ENCODE measurements around the gene PCDH18. TPM values are rescaled to one million over a fixed set of nuclear protein-coding genes. Genes with fewer than 3 reads are reported as not detected.
"Not testable (repeated sequence)": the region's sequence is repeated elsewhere in the genome, so short reads cannot be mapped to it uniquely, and the experiment has no call there.

The PCDH18 gene, protein sequence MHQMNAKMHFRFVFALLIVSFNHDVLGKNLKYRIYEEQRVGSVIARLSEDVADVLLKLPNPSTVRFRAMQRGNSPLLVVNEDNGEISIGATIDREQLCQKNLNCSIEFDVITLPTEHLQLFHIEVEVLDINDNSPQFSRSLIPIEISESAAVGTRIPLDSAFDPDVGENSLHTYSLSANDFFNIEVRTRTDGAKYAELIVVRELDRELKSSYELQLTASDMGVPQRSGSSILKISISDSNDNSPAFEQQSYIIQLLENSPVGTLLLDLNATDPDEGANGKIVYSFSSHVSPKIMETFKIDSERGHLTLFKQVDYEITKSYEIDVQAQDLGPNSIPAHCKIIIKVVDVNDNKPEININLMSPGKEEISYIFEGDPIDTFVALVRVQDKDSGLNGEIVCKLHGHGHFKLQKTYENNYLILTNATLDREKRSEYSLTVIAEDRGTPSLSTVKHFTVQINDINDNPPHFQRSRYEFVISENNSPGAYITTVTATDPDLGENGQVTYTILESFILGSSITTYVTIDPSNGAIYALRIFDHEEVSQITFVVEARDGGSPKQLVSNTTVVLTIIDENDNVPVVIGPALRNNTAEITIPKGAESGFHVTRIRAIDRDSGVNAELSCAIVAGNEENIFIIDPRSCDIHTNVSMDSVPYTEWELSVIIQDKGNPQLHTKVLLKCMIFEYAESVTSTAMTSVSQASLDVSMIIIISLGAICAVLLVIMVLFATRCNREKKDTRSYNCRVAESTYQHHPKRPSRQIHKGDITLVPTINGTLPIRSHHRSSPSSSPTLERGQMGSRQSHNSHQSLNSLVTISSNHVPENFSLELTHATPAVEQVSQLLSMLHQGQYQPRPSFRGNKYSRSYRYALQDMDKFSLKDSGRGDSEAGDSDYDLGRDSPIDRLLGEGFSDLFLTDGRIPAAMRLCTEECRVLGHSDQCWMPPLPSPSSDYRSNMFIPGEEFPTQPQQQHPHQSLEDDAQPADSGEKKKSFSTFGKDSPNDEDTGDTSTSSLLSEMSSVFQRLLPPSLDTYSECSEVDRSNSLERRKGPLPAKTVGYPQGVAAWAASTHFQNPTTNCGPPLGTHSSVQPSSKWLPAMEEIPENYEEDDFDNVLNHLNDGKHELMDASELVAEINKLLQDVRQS
- 0.07 and 0.21 TPM in 2 replicates for total RNA-seq

DNA sequence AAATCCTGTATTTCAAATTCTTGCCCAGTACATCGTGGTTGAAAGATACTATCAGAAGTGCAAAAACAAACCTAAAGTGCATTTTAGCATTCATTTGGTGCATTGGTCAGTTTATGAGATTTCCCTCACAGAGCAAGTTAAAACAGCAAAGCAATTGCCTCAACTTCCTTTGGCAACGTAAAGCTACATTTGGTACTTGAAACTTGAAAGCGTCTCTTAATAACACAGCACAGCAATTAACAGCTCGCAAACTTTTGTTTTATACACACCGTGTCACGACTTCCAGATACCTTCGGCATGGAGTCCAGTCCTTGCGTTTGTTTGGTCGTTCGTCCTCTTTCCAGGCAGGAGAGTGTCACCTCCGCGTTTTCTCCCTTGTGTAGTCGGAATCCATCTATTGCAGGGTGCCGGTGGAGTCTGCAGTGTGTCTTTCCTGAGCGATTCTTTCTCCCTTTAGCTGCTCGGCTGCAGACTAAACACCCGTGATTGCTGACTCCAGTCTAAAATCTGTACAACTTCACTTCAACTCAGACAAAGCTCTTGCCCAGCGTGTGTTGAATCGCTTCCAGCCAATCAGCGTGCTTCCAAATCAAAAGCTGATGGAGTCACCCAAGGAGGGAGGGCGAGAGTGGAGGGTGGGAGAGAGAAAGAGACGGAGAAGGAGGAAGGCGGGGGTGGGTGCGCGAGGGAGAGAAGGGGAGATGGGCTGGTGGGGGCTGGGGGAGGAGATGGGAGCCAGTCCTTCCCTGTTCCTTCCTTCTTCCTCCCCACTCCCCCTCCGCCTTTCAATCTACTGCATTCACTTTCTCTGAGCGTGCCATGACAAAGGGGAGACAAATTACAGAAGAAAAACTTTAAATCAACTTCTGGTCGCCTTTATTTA, at the start of gene PCDH18:
Gene PCDH18, minus strand, starts transcription at position 509 of the 883 bp plus-strand sequence. Its CDS starts 406 bp downstream, at position 103.
- DNase-seq (ENCODE audit: low read depth, low spot score): no peak

DNA sequence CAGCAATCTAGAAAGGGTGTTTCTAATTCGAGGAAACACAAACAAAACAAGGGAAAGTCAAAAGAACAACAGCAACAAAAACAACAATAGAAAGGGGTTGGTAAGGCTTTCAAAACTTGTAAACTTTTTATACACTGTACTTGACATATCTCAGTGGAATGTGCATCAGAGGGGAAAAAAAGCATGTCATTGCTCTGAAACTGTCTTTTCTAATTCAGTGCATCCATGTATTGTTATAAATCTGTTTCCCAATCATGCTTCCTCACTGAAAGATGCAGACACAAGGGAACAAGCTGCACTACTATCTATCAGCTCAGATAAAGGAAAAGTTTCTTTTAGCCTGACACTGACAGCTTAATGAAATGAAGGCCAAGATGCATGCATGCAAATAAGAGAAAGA, 44.2 kb upstream of the PCDH18 start:
- DNase-seq (ENCODE audit: low read depth, low spot score): no peak

DNA sequence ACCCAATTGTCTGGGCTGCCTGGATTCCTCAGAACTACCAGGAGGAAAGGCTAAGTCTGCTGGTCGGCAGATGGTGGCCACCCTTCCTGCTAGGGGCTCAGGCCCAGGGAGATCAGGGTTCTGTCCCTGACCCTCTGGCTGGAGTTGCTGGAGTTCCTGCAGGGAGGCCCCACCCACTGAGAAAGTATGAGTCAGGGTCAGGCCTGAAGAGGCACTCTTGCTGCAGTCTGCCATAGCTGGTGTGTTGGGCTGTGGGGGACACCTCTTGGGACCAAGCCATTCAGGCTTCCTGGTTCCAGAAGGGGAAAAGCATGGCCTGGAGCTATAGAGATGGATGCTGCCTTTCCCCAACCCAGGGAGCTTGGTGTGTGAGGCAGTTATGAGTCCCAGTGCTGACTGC, 40.4 kb upstream of the PCDH18 start:
- no peak for DNase-seq (ENCODE audit: low read depth, low spot score)

DNA sequence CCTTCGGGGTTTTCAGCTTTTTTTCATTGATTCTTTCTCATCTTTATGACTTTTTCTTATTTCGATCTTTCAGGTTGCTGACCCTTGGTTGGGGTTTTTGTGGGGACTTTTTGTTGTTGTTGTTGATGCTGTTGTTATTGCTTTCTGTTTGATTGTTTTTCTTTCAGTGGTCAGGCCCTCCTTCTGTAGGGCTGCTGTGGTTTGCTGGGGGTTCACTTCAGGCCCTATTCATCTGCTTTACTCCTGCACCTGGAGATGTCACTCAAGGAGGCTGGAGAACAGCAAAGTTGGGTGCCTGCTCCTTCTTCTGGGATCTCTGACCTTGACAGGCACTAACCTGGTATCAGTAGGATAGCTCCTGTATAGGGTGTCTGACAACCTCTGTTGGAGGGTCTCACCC, 39.9 kb upstream of the PCDH18 start:
- DNase-seq (ENCODE audit: low read depth, low spot score): no peak

DNA sequence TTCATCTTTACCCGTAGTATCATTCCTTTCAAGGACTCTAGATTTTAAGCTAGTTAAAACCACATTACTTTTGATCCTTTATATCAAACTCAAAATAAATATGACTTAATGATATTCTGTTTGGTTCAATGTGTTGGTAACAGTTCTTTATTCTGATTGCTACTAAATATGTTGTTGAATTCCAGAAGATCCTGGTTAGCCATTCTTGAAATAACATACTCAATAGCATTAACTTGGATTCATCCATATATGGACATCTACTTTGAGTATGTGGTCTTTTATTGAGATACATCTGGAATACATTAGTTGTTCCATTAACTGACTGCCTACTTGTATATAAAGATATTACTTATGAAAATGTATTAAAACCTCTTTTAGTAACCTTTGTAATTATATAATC, 27.5 kb upstream of the PCDH18 start:
- no peak for DNase-seq (ENCODE audit: low read depth, low spot score)

DNA sequence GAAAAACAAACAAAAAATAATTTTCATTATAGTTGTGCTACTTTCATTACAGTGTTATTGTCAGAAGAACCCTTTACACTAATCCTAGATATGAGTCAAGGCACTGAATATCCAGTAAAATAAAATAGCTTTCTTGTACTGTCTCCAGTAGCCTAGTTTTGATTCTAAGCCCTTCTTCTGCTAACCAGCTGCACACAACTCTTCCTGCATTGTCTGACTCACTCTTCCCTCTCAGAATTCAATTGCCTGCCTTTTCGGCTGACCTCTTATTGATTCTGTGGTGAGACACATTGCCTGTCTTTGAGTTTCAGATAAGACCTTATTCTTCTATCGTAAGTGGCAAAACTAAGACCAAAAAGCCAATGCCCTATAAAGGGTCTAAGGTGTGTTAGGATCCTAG, 26.7 kb upstream of the PCDH18 start:
- no peak for DNase-seq (ENCODE audit: low read depth, low spot score)

DNA sequence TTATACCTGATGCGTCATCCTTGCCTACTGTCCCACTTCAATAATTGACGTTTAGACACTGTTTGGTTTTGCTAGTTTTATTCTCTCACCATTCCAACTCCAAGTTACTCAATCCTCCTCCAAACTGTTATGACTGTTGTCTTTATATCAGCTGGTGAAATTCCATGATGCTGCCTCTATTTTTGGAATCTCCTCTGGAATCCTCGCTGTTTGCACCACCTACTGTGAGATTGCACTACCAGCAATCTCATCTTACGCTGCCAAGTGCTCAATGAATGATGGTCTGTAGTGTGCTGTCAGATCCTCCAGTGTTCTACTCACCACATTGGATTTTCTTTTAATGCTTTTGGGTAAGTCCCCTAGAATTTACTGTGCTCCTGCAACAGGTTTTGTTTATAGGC, 13.2 kb upstream of the PCDH18 start:
- no peak for DNase-seq (ENCODE audit: low read depth, low spot score)

DNA sequence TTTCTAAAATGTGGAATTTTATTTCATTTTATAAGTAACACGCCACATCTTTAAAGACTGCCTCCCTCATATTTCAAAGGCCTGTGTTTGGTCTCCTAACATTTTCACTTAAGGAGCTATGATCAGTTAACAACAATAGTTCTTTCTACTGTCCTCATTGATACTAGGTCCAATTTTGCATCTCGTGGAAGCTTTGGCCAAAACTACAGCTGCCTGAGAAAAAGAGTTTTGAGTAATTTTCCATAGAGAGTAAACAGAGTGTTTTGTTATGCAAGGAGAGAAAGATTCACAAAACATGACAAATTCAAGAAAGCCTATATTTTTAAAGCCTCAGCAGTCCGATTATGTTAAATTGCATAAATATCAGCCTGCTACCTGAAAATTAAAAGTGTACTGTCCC, 11.4 kb upstream of the PCDH18 start:
- DNase-seq (ENCODE audit: low read depth, low spot score): no peak

DNA sequence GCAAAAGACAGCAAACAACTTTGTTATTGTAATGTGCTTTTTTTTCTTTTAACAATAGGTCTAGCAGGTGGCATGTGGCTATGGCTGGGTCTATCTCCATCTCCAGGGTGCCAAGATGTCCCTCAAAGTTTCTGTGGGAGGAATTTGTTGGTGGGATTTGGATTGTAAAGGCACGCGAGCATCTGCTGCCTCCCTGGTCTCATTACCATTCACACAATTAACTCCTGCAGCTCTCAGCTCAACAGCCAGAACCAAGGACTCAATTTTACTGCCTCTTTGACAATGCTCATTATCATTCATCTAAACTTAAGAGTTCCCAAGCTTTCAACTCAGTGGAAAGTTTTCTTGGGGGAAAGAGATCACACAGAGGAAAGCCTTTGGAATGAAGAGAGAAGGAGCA, 10.9 kb upstream of the PCDH18 start:
- DNase-seq (ENCODE audit: low read depth, low spot score): no peak

DNA sequence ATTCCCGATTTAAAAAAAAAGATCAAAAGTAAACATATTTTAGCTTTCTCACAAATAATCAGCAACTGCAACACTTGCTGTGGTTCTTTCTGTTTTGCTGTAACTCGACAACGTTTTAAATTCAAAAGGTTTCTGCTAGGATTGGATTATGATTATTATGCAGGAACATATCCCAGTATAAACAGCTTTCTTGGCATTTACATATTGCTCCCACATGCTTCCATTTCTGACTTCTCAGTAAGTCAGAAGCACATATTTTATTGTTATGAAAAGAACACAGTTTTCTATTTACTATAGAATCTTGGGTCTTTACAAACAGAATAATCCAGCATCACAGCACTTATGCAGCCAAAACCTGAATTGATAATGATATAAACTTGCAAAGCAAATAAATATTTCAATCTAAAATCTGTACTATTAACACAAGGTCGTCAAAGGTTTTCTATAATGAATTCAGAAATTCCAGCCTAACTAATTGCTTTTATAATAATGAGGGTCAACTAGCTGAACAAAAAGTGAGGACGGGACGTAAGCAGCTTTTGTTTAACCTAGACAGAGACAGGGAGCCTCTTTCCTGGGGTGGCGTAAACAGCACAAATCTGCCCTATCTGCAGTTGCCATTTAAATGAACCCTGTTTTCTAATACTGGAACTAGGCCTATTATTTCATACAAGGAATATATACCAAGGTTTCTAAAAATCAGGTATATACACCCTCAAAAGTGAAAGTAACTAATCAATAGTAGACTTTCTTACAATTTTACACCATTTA, 9.8 kb upstream of the PCDH18 start:
- DNase-seq (ENCODE audit: low read depth, low spot score): no peak

DNA sequence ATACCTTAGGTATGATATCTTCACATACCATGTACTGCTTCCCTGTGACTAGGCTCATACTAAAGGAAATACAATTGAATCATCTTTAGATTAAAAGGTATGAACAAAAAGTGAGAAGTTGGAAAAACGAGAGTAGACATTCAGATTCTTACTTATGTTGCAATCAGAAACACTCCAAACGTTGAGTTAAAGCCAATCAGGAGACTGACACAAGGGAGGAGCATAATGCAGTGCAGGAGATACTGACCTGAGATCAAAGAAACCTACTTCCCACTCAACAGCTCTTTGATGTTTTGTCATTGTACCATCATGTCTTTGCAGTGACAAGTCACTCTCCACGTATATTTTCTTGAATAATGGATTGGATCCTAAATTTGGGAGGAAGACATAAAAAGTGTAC, 8.9 kb upstream of the PCDH18 start:
- no peak for DNase-seq (ENCODE audit: low read depth, low spot score)

DNA sequence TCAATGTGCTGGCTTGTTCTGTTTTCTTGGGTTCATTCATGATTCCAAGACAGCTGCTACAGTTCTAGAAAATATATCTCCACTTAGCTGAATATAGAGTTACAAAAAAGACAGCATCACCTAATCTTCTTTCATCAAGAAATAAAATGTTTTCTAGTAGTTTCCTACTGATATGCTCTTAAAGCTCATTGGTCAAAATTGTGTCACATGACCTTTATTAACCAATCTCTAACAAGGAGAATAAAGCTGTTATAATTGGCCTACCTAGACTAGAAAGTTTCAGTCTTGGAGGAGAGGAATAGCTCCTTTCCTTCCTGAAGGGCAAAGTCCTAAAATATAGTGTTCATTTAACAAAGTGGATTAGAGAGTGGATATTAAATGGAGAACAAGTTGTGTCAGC, 8.1 kb upstream of the PCDH18 start:
- DNase-seq (ENCODE audit: low read depth, low spot score): no peak

DNA sequence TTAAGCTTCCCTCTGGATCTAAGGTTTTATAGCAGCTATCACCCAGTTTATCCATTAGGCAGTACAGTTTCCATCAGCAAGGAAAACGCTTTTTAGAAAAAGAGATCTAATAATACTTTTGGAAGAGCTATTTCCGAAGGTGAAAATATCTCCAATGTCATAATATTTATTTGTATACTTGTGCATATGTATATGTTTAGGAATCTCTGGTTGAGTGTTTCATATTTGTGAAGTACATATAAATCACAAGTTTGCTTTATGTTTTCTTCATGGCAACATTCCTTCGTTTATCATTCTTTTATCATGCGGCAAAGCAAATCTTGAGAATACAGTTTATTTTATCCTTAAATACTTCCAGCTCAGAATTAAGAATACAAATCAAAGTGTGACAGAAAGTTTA, 6.2 kb upstream of the PCDH18 start:
- no peak for DNase-seq (ENCODE audit: low read depth, low spot score)

DNA sequence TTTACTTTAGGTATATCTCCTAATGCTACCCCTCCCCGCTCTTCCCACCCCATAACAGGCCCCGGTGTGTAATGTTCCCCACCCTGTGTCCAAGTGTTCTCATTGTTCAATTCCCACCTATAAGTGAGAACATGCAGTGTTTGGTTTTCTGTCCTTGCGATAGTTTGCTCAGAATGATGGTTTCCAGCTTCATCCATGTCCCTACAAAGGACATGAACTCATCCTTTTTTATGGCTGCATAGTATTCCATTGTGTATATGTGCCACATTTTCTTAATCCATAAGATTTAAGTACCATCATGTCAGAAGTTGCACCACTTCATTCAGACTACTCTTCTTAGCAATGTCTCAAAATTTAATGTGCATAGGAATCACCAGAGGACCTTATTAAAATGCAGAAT, 5.5 kb upstream of the PCDH18 start:
- not testable (repeated sequence) for DNase-seq (ENCODE audit: low read depth, low spot score)

DNA sequence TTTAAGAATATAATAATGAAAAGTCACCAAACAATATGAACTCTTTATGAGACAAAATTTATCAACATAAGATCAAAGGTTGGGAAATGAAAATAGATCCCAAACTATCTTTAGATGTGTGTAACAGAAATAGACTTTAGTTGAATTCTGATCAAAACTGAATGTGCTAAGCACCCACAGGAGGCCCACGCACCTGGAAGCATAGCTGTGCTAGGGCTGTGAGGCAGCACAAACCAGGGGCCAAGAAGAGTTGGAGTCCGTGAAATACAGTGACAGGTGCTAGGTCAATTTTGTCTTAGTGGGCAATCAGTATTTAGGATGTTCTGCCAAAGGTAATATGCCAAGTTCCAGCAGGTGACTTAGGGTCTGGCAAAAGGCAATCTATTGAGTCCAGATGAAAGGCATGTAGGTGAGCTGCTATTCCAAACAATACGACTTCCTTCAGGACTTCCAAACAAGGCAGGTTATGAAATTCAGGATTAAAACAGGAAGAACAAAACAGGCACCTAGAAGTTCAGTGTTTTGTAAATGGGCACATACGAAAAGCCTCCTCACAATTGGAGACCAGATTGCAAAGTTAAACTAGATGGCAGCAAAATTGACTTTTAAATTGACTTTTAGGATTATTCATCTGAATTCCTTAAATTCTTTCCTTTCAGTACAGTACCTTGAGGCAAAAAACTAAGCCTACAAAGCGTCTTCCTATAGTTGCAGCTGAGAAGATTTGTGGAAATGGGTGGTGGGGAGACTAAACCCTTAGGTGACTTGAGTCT, 4.7 kb upstream of the PCDH18 start:
- DNase-seq (ENCODE audit: low read depth, low spot score): no peak

DNA sequence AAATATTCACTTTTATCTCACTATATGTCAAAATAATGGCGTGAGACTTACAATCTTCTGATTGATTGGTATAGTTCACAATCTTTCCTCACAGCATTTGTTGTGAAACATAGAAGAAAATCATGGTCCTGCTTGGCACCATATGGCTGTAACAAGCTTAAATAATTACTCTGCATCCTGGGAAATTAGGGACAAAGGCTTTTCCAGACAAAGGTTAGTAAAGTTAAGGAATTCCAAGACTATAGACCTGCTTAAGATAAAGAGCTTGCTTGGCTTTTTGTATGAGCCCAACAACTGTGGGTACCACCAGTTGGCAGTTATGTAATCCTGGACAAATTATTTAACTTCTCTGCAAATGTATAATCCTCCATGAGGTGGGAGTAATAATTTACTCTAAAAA, 3.4 kb upstream of the PCDH18 start:
- DNase-seq (ENCODE audit: low read depth, low spot score): no peak

DNA sequence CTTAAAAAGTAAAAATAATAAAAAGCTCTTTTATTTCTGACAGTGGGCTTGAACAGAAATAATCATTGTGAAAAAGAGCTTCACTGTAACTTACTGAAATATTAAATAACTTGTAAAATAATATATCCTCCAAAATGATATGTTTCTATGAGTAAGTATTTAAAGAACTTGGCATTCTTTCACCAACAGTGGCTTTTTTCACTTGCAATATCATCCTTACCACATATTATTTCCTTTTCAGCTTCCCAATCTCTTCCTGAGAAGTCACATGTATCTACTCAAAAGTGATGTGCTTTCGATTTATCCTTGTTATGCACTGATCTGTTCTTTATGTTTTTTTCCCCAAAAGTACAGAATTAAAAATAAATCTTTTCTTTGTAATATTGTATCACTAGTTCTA, 2.2 kb upstream of the PCDH18 start:
- no peak for DNase-seq (ENCODE audit: low read depth, low spot score)

DNA sequence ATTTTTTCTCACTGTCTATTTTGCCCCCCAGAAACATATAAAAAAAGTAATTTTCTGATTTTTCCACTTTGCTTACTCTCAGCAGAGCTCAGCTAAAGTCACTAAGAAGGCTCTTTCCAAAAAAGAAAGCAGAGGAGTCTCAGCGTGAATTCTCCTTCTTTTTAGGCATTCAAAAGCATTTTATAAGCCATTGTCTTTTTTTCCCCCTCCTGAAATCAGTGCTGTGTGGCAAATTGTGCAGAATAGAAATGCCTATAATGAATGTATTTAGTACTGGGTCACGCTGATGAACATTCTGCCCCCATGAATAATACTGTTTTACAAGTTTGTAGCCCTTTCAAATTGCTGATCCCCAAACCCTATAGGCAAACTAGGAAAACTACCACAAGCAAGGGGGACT, 1.6 kb upstream of the PCDH18 start:
- no peak for DNase-seq (ENCODE audit: low read depth, low spot score)

DNA sequence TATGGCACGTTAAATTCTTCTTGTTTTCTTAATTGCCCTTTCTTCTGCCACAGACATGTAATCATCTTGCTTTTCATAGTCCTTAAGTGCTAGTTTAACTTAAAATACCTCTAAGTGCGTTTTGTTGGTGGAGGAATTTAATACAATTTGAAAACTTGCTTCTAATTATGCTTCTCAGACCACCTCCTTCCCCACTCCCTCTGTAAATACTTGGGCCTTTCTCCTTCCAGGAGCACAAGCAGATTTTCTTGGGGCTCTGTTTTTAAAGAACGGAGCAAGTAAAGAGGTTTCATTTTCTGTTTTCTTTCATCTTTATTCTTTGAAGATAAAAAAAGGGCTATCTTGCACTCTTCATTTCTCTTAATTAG, 559 bp upstream of the PCDH18 start:
- DNase-seq (ENCODE audit: low read depth, low spot score): no peak
